ENCODE measurements around the gene JCHAIN. TPM values are rescaled to one million over a fixed set of nuclear protein-coding genes. Genes with fewer than 3 reads are reported as not detected.

JCHAIN gene
- total RNA-seq, 1 donor from 2014 or later, result not detected

DNA sequence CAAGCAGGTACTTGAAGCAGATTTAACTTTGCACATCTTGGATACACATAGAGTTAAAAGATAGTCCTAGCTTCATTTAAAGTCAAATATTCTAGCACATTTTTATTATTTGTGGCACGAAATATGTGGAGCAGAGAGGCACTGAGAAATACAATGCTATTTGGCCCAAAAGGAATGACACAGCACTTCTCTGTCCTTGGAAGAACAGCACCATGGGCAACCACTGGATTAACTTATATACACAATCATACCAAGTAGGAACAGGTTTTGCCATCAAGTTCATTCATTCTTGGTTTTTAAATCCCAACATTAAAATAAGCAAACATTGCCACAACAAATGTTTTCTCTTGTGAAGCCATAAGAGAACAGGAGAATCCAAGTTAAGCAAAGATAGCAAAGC is 38.7 kb downstream of the JCHAIN start:
- Histone ChIP-seq H3K4me3 (no peak overlapping the region), H3K4me2 (no peak overlapping the region), H4K20me1 (ENCODE audit: low read depth) (no peaks in the 10 kb centered on the region), H3K79me2 (ENCODE audit: low read depth) (no peaks in the 10 kb centered on the region), H3K9ac (no peak overlapping the region), H3F3A (ENCODE audit: low read depth) (peaks cover 14% of the 10 kb centered on the region), H2AFZ (replicated peaks) (no peak overlapping the region), H3K4me1 (no peaks in the 10 kb centered on the region), H3K27me3 (no peaks in the 10 kb centered on the region), H3K36me3 (no peaks in the 10 kb centered on the region), H3K27ac (no peak overlapping the region), H3K9me3 (ENCODE audit: low read depth) (no peaks in the 10 kb centered on the region)
- Mint-ChIP-seq H3K4me3 (no peak overlapping the region), H3K4me1 (peaks cover 2% of the 10 kb centered on the region), H3K9me3 (no peaks in the 10 kb centered on the region), H3K27me3 (ENCODE audit: insufficient read depth, low read depth) (no peaks in the 10 kb centered on the region), H3K36me3 (no peaks in the 10 kb centered on the region), H3K27ac (no peak overlapping the region)
- no peak for TF ChIP-seq CTCF (IDR thresholded peaks at IDR 0.05)
- TF ChIP-seq EZH2phosphoT487 (IDR thresholded peaks at IDR 0.05), result no peak
- TF ChIP-seq EZH2 (IDR thresholded peaks at IDR 0.05), result no peak
- no peak for DNase-seq (ENCODE audit: low spot score)

DNA sequence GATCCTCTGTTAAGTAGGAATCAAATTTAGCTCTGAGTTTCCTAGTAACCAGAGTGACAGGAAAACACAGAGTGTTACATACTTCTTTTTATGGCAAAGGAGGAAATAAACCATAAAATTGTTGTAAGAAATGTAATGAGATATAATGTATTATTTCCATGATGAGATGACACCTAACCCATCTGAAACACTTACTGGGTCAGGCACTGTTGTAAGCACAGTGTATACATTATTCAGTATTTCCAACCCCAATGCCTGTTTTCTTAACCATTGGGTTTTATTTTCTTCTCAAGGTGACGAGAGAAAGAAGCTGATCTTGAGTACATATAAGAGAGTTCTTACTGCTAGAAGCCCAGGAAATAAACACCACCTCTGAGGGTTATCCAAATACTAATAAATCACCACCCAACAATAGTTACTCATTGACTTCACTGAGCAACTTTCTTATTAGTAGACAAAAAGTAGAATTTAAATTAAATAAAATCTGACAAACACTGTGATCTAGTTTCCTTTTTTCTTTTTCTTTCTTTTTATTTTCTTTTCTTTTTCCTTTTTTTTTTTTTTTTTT is 42.0 kb downstream of the JCHAIN start:
- H3K4me3 Mint-ChIP-seq, result no peak overlapping the region

GRCh38 chr4:70623323-70623722 is 43.0 kb downstream of the JCHAIN start:
- Histone ChIP-seq H3K27ac (no peak overlapping the region), H3K9ac (no peak overlapping the region), H2AFZ (replicated peaks) (no peak overlapping the region), H3K4me3 (no peak overlapping the region), H3K4me2 (no peak overlapping the region), H3K79me2 (ENCODE audit: low read depth) (no peaks in the 10 kb centered on the region), H3K4me1 (no peaks in the 10 kb centered on the region), H4K20me1 (ENCODE audit: low read depth) (no peaks in the 10 kb centered on the region), H3K9me3 (ENCODE audit: low read depth) (no peaks in the 10 kb centered on the region), H3K36me3 (no peaks in the 10 kb centered on the region), H3K27me3 (no peaks in the 10 kb centered on the region), H3F3A (ENCODE audit: low read depth) (peaks cover 36% of the 10 kb centered on the region)
- H3K9me3 Mint-ChIP-seq, result no peaks in the 10 kb centered on the region
- H3K4me3 Mint-ChIP-seq, result no peak overlapping the region
- no peaks in the 10 kb centered on the region for H3K27me3 Mint-ChIP-seq (ENCODE audit: insufficient read depth, low read depth)
- no peaks in the 10 kb centered on the region for H3K4me1 Mint-ChIP-seq
- no peaks in the 10 kb centered on the region for H3K36me3 Mint-ChIP-seq
- no peak for TF ChIP-seq CTCF (IDR thresholded peaks at IDR 0.05)
- no peak for TF ChIP-seq EZH2phosphoT487 (IDR thresholded peaks at IDR 0.05)
- no peak for TF ChIP-seq EZH2 (IDR thresholded peaks at IDR 0.05)
- no peak for DNase-seq (ENCODE audit: low spot score)
- H3K27ac Mint-ChIP-seq, result no peak overlapping the region

More for the DNA sequence above, 42.0 kb downstream of the JCHAIN start:
- Histone ChIP-seq H3K79me2 (ENCODE audit: low read depth) (no peaks in the 10 kb centered on the region), H2AFZ (replicated peaks) (no peak overlapping the region), H3K4me3 (no peak overlapping the region), H3K27ac (no peak overlapping the region), H3F3A (ENCODE audit: low read depth) (peaks cover 36% of the 10 kb centered on the region), H3K4me2 (no peak overlapping the region), H3K9me3 (ENCODE audit: low read depth) (no peaks in the 10 kb centered on the region), H3K27me3 (no peaks in the 10 kb centered on the region), H3K36me3 (no peaks in the 10 kb centered on the region), H3K4me1 (no peaks in the 10 kb centered on the region), H4K20me1 (ENCODE audit: low read depth) (no peaks in the 10 kb centered on the region), H3K9ac (no peak overlapping the region)
- no peaks in the 10 kb centered on the region for H3K9me3 Mint-ChIP-seq
- H3K4me1 Mint-ChIP-seq, result no peaks in the 10 kb centered on the region
- DNase-seq (ENCODE audit: low spot score), result no peak
- H3K27me3 Mint-ChIP-seq (ENCODE audit: insufficient read depth, low read depth), result no peaks in the 10 kb centered on the region
- H3K36me3 Mint-ChIP-seq, result no peaks in the 10 kb centered on the region
- TF ChIP-seq EZH2 (IDR thresholded peaks at IDR 0.05) (no peak), EZH2phosphoT487 (IDR thresholded peaks at IDR 0.05) (no peak)
- no peak overlapping the region for H3K27ac Mint-ChIP-seq

GRCh38 chr4:70619778-70620177 is 46.5 kb downstream of the JCHAIN start:
- Histone ChIP-seq H3K4me2 (no peak overlapping the region), H4K20me1 (ENCODE audit: low read depth) (no peaks in the 10 kb centered on the region), H3K27ac (no peak overlapping the region), H3K9ac (no peak overlapping the region), H3K9me3 (ENCODE audit: low read depth) (no peaks in the 10 kb centered on the region), H3K4me3 (no peak overlapping the region), H3F3A (ENCODE audit: low read depth) (peaks cover 36% of the 10 kb centered on the region), H3K79me2 (ENCODE audit: low read depth) (no peaks in the 10 kb centered on the region), H3K27me3 (no peaks in the 10 kb centered on the region), H3K4me1 (no peaks in the 10 kb centered on the region), H2AFZ (replicated peaks) (no peak overlapping the region), H3K36me3 (no peaks in the 10 kb centered on the region)
- Mint-ChIP-seq H3K27ac (no peak overlapping the region), H3K36me3 (no peaks in the 10 kb centered on the region), H3K27me3 (ENCODE audit: insufficient read depth, low read depth) (no peaks in the 10 kb centered on the region), H3K4me1 (no peaks in the 10 kb centered on the region), H3K4me3 (no peak overlapping the region), H3K9me3 (no peaks in the 10 kb centered on the region)
- DNase-seq (ENCODE audit: low spot score), result no peak
- TF ChIP-seq EZH2phosphoT487 (IDR thresholded peaks at IDR 0.05) (no peak), CTCF (IDR thresholded peaks at IDR 0.05) (no peak), EZH2 (IDR thresholded peaks at IDR 0.05) (no peak)

Measured in neural progenitor cell (in vitro differentiated cells).